HepG2 (cell line): Measurements from ENCODE around the gene SPI1. TPM values are rescaled to one million over a fixed set of nuclear protein-coding genes. Genes with fewer than 3 reads are reported as not detected.

Experiments used
- CCAR2 ChIP-seq: fragments of 200-400 bp; formaldehyde crosslinking; optimal IDR thresholded peaks from 2 replicates; pipeline ENCODE3; 2018; ENCODE audit warnings: low read depth, mild to moderate bottlenecking, low read length, moderate library complexity
- CCDC6 ChIP-seq: sonication (generic); formaldehyde crosslinking; IDR thresholded peaks from 2 replicates; pipeline ENCODE4 v1.8.1; 2022; ENCODE audit warnings: mild to moderate bottlenecking, missing genetic modification reagents, moderate library complexity
- MED8 ChIP-seq: sonication (generic); formaldehyde crosslinking; IDR thresholded peaks from 2 replicates; pipeline ENCODE4 v1.8.1; 2023; ENCODE audit warnings: mild to moderate bottlenecking, missing genetic modification reagents; ENCODE audit not compliant: insufficient replicate concordance
- NFE2 ChIP-seq: sonication (generic); formaldehyde crosslinking; IDR thresholded peaks from 2 replicates; pipeline ENCODE4 v1.4.0; 2020; ENCODE audit warnings: missing genetic modification reagents
- TBL1XR1 ChIP-seq: fragments of 150-350 bp; IDR thresholded peaks from 2 replicates; pipeline ENCODE4 v1.6.1; 2014; ENCODE audit warnings: borderline replicate concordance, low read length; ENCODE audit not compliant: partially characterized antibody
- ZFP36L2 ChIP-seq: sonication (generic); formaldehyde crosslinking; IDR thresholded peaks from 2 replicates; pipeline ENCODE4 v1.4.0; 2020; ENCODE audit warnings: missing genetic modification reagents
- ZKSCAN5 ChIP-seq: sonication (generic); formaldehyde crosslinking; IDR thresholded peaks from 2 replicates; pipeline ENCODE4 v1.5.1; 2020; ENCODE audit warnings: mild to moderate bottlenecking, missing genetic modification reagents
- ZNF337 ChIP-seq: sonication (generic); formaldehyde crosslinking; IDR thresholded peaks from 2 replicates; pipeline ENCODE4 v1.5.1; 2020; ENCODE audit warnings: missing genetic modification reagents, low read depth, mild to moderate bottlenecking, borderline replicate concordance
- ZNF776 ChIP-seq: sonication (generic); formaldehyde crosslinking; IDR thresholded peaks from 2 replicates; pipeline ENCODE4 v1.4.0; 2020; ENCODE audit warnings: mild to moderate bottlenecking, missing genetic modification reagents
- polyA plus RNA-seq, 8 experiments: library from polyadenylated mRNA; depleted of rRNA in 3 of 8; stranded (reverse) in 7 of 8; unstranded in 1 of 8; fragments of >200 nt; fragmentation: Illumina TruSeq in 4 of 8; extraction: Trizol in 4 of 8; gene quantifications; 2 replicates each; pipeline versions ENCODE4 v1.2.1 to v1.2.3, GENCODE V29; 2011 to 2016; ENCODE audit warnings: low read depth in 4 of 8, missing spikeins in 1 of 8, mixed read lengths in 1 of 8; ENCODE audit not compliant: insufficient read depth in 1 of 8
- total RNA-seq, 5 experiments: library from RNA; depleted of rRNA; stranded (reverse); fragments of >200 nt; fragmentation: Illumina TruSeq; extraction: Trizol; gene quantifications; 2 replicates each; pipeline ENCODE4 v1.2.3, GENCODE V29; 2016; ENCODE audit warnings: low read depth in 1 of 5
- TF ChIP-seq, protein P1 (sequence below): sonication (generic); formaldehyde crosslinking; IDR thresholded peaks from 2 replicates; pipeline ENCODE4 v1.5.0; 2020; ENCODE audit warnings: mild to moderate bottlenecking, missing genetic modification reagents
- TF ChIP-seq, protein P2 (sequence below): sonication (generic); formaldehyde crosslinking; IDR thresholded peaks from 2 replicates; pipeline ENCODE4 v1.4.0; 2020; ENCODE audit warnings: missing genetic modification reagents
- TF ChIP-seq, protein P3 (sequence below): sonication (generic); formaldehyde crosslinking; IDR thresholded peaks from one replicate; pipeline ENCODE4 v1.5.1; 2020; ENCODE audit warnings: mild to moderate bottlenecking, missing genetic modification reagents; ENCODE audit errors: not compliant biosample characterization

The SPI1 gene
- total and polyA plus RNA-seq, 2 of the 13 experiments (the other 11 are each of a cell fraction or from before 2014, with no cell fraction given) = not detected

DNA sequence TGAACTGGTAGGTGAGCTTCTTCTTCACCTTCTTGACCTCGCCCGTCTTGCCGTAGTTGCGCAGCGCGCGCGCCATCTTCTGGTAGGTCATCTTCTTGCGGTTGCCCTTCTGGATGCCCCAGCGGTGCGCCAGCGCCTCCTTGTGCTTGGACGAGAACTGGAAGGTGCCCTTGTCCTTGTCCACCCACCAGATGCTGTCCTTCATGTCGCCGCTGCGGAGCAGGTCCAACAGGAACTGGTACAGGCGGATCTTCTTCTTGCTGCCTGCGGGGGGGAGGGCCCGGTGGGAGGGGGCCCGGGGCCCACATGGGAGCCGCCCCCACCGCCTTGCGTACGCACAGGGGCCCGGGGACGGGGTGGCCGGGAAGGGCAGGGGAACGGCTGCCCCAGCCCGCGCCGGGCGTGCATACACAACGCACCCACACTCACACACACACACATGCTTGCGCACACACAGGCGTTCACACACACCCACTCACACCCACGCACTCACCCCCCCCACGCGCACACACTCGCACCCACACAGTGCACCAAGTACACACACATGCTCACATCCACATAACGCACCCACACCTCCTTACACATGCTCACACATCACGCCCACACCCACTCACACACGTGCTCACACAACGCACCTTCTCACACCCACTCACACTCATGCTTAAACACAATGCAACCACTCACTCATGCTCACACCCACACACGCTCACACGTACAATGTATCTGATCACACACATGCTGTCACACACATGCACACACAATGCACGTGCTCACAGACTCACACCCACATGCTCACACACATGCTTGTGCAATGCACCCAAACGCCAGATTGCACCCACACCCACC lies 22.8 kb downstream of the SPI1 start (continued):
- TF ChIP-seq, protein P1, sequence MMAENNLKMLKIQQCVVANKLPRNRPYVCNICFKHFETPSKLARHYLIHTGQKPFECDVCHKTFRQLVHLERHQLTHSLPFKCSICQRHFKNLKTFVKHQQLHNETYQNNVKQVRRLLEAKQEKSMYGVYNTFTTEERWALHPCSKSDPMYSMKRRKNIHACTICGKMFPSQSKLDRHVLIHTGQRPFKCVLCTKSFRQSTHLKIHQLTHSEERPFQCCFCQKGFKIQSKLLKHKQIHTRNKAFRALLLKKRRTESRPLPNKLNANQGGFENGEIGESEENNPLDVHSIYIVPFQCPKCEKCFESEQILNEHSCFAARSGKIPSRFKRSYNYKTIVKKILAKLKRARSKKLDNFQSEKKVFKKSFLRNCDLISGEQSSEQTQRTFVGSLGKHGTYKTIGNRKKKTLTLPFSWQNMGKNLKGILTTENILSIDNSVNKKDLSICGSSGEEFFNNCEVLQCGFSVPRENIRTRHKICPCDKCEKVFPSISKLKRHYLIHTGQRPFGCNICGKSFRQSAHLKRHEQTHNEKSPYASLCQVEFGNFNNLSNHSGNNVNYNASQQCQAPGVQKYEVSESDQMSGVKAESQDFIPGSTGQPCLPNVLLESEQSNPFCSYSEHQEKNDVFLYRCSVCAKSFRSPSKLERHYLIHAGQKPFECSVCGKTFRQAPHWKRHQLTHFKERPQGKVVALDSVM (CRISPR knock-in tag) = no peak
- no peak for TF ChIP-seq MED8 (CRISPR knock-in tag)
- TF ChIP-seq, protein P2, sequence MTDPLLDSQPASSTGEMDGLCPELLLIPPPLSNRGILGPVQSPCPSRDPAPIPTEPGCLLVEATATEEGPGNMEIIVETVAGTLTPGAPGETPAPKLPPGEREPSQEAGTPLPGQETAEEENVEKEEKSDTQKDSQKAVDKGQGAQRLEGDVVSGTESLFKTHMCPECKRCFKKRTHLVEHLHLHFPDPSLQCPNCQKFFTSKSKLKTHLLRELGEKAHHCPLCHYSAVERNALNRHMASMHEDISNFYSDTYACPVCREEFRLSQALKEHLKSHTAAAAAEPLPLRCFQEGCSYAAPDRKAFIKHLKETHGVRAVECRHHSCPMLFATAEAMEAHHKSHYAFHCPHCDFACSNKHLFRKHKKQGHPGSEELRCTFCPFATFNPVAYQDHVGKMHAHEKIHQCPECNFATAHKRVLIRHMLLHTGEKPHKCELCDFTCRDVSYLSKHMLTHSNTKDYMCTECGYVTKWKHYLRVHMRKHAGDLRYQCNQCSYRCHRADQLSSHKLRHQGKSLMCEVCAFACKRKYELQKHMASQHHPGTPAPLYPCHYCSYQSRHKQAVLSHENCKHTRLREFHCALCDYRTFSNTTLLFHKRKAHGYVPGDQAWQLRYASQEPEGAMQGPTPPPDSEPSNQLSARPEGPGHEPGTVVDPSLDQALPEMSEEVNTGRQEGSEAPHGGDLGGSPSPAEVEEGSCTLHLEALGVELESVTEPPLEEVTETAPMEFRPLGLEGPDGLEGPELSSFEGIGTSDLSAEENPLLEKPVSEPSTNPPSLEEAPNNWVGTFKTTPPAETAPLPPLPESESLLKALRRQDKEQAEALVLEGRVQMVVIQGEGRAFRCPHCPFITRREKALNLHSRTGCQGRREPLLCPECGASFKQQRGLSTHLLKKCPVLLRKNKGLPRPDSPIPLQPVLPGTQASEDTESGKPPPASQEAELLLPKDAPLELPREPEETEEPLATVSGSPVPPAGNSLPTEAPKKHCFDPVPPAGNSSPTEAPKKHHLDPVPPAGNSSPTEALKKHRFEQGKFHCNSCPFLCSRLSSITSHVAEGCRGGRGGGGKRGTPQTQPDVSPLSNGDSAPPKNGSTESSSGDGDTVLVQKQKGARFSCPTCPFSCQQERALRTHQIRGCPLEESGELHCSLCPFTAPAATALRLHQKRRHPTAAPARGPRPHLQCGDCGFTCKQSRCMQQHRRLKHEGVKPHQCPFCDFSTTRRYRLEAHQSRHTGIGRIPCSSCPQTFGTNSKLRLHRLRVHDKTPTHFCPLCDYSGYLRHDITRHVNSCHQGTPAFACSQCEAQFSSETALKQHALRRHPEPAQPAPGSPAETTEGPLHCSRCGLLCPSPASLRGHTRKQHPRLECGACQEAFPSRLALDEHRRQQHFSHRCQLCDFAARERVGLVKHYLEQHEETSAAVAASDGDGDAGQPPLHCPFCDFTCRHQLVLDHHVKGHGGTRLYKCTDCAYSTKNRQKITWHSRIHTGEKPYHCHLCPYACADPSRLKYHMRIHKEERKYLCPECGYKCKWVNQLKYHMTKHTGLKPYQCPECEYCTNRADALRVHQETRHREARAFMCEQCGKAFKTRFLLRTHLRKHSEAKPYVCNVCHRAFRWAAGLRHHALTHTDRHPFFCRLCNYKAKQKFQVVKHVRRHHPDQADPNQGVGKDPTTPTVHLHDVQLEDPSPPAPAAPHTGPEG (CRISPR knock-in tag) = no peak
- TF ChIP-seq, protein P3, sequence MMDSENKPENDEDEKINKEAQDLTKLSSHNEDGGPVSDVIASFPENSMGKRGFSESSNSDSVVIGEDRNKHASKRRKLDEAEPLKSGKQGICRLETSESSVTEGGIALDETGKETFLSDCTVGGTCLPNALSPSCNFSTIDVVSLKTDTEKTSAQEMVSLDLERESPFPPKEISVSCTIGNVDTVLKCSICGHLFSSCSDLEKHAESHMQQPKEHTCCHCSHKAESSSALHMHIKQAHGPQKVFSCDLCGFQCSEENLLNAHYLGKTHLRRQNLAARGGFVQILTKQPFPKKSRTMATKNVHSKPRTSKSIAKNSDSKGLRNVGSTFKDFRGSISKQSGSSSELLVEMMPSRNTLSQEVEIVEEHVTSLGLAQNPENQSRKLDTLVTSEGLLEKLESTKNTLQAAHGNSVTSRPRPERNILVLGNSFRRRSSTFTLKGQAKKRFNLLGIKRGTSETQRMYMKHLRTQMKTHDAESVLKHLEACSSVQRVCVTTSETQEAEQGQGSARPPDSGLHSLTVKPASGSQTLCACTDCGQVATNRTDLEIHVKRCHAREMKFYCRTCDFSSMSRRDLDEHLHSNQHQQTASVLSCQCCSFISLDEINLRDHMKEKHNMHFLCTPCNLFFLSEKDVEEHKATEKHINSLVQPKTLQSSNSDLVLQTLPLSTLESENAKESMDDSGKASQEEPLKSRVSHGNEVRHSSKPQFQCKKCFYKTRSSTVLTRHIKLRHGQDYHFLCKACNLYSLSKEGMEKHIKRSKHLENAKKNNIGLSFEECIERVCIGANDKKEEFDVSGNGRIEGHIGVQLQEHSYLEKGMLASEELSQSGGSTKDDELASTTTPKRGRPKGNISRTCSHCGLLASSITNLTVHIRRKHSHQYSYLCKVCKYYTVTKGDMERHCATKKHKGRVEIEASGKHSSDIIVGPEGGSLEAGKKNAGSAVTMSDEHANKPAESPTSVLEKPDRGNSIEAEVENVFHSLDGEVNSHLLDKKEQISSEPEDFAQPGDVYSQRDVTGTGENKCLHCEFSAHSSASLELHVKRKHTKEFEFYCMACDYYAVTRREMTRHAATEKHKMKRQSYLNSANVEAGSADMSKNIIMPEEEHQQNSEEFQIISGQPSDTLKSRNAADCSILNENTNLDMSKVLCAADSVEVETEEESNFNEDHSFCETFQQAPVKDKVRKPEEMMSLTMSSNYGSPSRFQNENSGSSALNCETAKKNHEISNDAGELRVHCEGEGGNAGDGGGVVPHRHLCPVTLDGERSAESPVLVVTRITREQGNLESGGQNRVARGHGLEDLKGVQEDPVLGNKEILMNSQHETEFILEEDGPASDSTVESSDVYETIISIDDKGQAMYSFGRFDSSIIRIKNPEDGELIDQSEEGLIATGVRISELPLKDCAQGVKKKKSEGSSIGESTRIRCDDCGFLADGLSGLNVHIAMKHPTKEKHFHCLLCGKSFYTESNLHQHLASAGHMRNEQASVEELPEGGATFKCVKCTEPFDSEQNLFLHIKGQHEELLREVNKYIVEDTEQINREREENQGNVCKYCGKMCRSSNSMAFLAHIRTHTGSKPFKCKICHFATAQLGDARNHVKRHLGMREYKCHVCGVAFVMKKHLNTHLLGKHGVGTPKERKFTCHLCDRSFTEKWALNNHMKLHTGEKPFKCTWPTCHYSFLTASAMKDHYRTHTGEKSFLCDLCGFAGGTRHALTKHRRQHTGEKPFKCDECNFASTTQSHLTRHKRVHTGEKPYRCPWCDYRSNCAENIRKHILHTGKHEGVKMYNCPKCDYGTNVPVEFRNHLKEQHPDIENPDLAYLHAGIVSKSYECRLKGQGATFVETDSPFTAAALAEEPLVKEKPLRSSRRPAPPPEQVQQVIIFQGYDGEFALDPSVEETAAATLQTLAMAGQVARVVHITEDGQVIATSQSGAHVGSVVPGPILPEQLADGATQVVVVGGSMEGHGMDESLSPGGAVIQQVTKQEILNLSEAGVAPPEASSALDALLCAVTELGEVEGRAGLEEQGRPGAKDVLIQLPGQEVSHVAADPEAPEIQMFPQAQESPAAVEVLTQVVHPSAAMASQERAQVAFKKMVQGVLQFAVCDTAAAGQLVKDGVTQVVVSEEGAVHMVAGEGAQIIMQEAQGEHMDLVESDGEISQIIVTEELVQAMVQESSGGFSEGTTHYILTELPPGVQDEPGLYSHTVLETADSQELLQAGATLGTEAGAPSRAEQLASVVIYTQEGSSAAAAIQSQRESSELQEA (CRISPR knock-in tag) = no peak
- no peak for TF ChIP-seq ZFP36L2 (CRISPR knock-in tag)
- no peak for TF ChIP-seq CCAR2
- no peak for TF ChIP-seq ZNF337 (CRISPR knock-in tag)
- TF ChIP-seq ZKSCAN5 (CRISPR knock-in tag) = no peak
- TF ChIP-seq NFE2 (CRISPR knock-in tag) = no peak
- peak; percentile 59 for TF ChIP-seq TBL1XR1
- no peak for TF ChIP-seq ZNF776 (CRISPR knock-in tag)
- TF ChIP-seq CCDC6 (CRISPR knock-in tag) = peak; percentile 83; the same call in 1 of the 2 replicates
